Breast epithelium (tissue), 4 donors: Measurements from ENCODE around the gene KLC1. TPM values are rescaled to one million over a fixed set of nuclear protein-coding genes. Genes with fewer than 3 reads are reported as not detected.

ENCODE experiments used
- DNase-seq, 2 donors: peaks; one replicate each; pipeline ENCODE4 v3.0.0-alpha.2; 2019; ENCODE audit warnings: low spot score in 2 of 2
- H3K27ac ChIP-seq, 2 donors: fragments of 200-600 bp; sonication (generic) in 1 of 2; one replicate each; pipeline ENCODE4 v1.5.1; 2016 to 2019; ENCODE audit warnings: mild to moderate bottlenecking in 1 of 2
- H3K27me3 ChIP-seq, 2 donors: fragments of 200-600 bp; sonication (generic) in 1 of 2; one replicate each; pipeline versions ENCODE4 v1.5.1 to v1.6.0; 2017 to 2019; ENCODE audit warnings: control low read depth in 1 of 2, mild to moderate bottlenecking in 1 of 2
- H3K36me3 ChIP-seq: fragments of 200-600 bp; one replicate; pipeline ENCODE4 v1.5.1; 2019
- H3K4me1 ChIP-seq, 2 donors: fragments of 200-600 bp; sonication (generic); one replicate each; pipeline ENCODE4 v1.5.1; 2016 to 2019; ENCODE audit warnings: control low read depth in 1 of 2
- H3K4me3 ChIP-seq, 3 donors: fragments of 200-600 bp; sonication (generic); 1 replicate in 2 of 3; 2 replicates in 1 of 3; pipeline ENCODE4 v1.5.1; 2016 to 2019; ENCODE audit warnings: mild to moderate bottlenecking in 3 of 3, moderate library complexity in 2 of 3
- H3K9me3 ChIP-seq, 2 donors: fragments of 200-600 bp; sonication (generic) in 1 of 2; one replicate each; pipeline ENCODE4 v1.5.1; 2016 to 2019; ENCODE audit warnings: control low read depth in 1 of 2
- POLR2A ChIP-seq: fragments of 450-650 bp; IDR thresholded peaks from one replicate; pipeline ENCODE4 v1.6.1; 2016; ENCODE audit warnings: antibody characterized with exemption, mild to moderate bottlenecking, moderate library complexity
- POLR2AphosphoS5 ChIP-seq, 3 donors: sonication (generic); formaldehyde crosslinking; IDR thresholded peaks; one replicate each; pipeline ENCODE4 v1.6.1; 2017; ENCODE audit warnings: antibody characterized with exemption in 3 of 3
- intact Hi-C: fragments of 100-400 bp; cut with DNase I; formaldehyde crosslinking; loops from one replicate; pipeline ENCODE4 v1.15.1; 2023; ENCODE audit warnings: low total_unique reads
- total RNA-seq, 3 donors: library from RNA; depleted of rRNA; stranded (reverse); fragments of >200 nt; gene quantifications; one replicate each; pipeline ENCODE4 v1.1.0, GENCODE V29; 2016
- TF ChIP-seq, protein P1 (sequence below), 3 donors: fragments of 450-650 bp; IDR thresholded peaks; one replicate each; pipeline ENCODE4 v1.5.1; 2016 to 2017; ENCODE audit warnings: antibody characterized with exemption in 3 of 3, mild to moderate bottlenecking in 3 of 3, moderate library complexity in 3 of 3

KLC1 gene
- total RNA-seq, 3 donors from 2014 or later: 222 to 275 (median 253) TPM

- Histone ChIP-seq H3K9me3 (no peaks in the 10 kb centered on the region), H3K36me3 (no peaks in the 10 kb centered on the region), H3K27me3 (no peaks in the 10 kb centered on the region), H3K4me1 (peaks cover 3 to 16% of the 10 kb centered on the region in 2 donors), H3K27ac (peak overlapping the region in 1 of 2 donors; percentile 56), H3K4me3 (no peak overlapping the region)
- TF ChIP-seq, protein P1, sequence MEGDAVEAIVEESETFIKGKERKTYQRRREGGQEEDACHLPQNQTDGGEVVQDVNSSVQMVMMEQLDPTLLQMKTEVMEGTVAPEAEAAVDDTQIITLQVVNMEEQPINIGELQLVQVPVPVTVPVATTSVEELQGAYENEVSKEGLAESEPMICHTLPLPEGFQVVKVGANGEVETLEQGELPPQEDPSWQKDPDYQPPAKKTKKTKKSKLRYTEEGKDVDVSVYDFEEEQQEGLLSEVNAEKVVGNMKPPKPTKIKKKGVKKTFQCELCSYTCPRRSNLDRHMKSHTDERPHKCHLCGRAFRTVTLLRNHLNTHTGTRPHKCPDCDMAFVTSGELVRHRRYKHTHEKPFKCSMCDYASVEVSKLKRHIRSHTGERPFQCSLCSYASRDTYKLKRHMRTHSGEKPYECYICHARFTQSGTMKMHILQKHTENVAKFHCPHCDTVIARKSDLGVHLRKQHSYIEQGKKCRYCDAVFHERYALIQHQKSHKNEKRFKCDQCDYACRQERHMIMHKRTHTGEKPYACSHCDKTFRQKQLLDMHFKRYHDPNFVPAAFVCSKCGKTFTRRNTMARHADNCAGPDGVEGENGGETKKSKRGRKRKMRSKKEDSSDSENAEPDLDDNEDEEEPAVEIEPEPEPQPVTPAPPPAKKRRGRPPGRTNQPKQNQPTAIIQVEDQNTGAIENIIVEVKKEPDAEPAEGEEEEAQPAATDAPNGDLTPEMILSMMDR (IDR thresholded peaks at IDR 0.05): no peak
- TF ChIP-seq POLR2AphosphoS5 (IDR thresholded peaks at IDR 0.05): no peak
- TF ChIP-seq POLR2A: no peak
- DNase-seq: peak in 1 of 2 donors; percentile 41
- intact Hi-C loops: no loop called here
Measured at GRCh38 chr14:103697206-103697602, 68.2 kb downstream of the KLC1 start.

DNA sequence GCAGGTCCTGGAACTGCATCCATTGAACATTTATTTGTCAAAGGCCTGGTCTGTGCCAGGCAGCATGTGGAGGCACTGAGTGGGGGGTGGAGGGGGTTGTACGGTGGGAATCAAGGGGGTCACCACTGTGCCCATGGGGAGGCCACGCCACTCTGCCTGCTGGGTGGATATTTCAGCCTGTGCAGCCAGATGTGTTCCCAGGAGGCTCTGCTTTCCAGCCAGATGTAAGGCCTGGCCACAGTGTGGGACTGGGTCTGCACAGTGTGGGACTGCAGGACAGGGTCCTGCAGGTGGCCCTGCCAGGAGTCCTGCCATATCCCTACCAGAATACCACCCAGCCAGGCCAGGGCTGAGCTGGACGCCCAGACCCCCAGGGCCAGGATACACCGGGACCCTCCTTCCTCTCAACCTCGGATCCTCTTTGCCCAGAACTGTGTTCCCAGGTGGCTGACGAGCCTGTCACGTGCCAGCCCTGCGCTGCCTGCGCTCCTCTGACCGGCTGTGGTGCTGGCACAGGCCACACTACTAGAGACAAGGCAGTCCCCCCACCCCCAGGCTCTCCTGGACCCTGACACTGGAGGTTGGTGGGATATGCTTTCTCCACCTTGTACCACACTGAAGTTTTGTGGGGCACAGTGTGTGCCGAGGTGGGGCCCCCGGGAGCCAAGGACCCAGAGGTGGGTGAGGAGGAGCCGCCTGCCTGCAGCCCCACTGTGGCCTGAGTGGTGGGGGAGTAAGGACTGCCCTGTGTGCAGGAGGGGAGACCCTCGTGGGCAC lies 68.8 kb downstream of the KLC1 start:
- TF ChIP-seq POLR2AphosphoS5 (IDR thresholded peaks at IDR 0.05) (no peak), POLR2A (no peak)
- TF ChIP-seq, protein P1 (IDR thresholded peaks at IDR 0.05): no peak
- Histone ChIP-seq H3K27ac (peak overlapping the region; percentile 32 to 60), H3K36me3 (no peaks in the 10 kb centered on the region), H3K4me3 (no peak overlapping the region), H3K9me3 (no peaks in the 10 kb centered on the region), H3K27me3 (no peaks in the 10 kb centered on the region), H3K4me1 (peaks cover 3 to 16% of the 10 kb centered on the region in 2 donors)
- intact Hi-C loops: no loop called here
- DNase-seq: no peak

GRCh38 chr14:103698380-103699260 lies 69.6 kb downstream of the KLC1 start:
- peak; percentile 68 to 74 for DNase-seq
- no peak overlapping the region for H3K4me3 ChIP-seq
- intact Hi-C loops: no loop called here
- H3K9me3 ChIP-seq: no peaks in the 10 kb centered on the region
- H3K27me3 ChIP-seq: no peaks in the 10 kb centered on the region
- peaks cover 3 to 16% of the 10 kb centered on the region in 2 donors for H3K4me1 ChIP-seq
- peak overlapping the region; percentile 32 to 60 for H3K27ac ChIP-seq
- TF ChIP-seq POLR2A: no peak
- TF ChIP-seq, protein P1 (IDR thresholded peaks at IDR 0.05): no peak
- no peak for TF ChIP-seq POLR2AphosphoS5 (IDR thresholded peaks at IDR 0.05)
- H3K36me3 ChIP-seq: no peaks in the 10 kb centered on the region

DNA sequence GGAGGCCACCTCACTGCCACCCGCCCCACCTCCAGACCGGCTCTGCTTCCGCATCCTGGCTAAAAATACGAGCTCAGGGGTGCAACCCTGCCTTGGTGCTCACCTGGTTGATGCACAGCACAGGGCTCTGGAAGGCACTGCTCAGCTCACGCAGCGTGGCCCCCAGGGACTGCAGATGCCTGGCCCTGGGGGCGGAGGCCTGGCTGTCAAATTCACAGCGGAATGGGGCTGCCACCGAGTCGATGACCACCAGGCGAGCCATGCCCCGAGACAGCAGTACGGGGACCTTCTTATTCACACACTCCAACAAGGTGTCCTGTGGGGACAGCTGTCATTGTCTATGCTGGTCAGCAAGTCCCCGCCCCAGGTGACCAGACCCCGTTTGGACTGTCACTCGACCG lies 70.2 kb downstream of the KLC1 start:
- TF ChIP-seq POLR2AphosphoS5 (IDR thresholded peaks at IDR 0.05) (no peak), POLR2A (no peak)
- TF ChIP-seq, protein P1 (IDR thresholded peaks at IDR 0.05): no peak
- intact Hi-C loops: no loop called here
- Histone ChIP-seq H3K27ac (peak overlapping the region in 1 of 2 donors; percentile 21), H3K27me3 (no peaks in the 10 kb centered on the region), H3K9me3 (no peaks in the 10 kb centered on the region), H3K4me1 (peaks cover 3 to 16% of the 10 kb centered on the region in 2 donors), H3K36me3 (no peaks in the 10 kb centered on the region), H3K4me3 (no peak overlapping the region)
- DNase-seq: no peak
